OCI-LY3 (cell line): ENCODE results near the gene ZNF318.
A peak's percentile ranks its signal among the peaks of the same experiment; 100 is the strongest.
"Not testable (repeated sequence)": the region's sequence is repeated elsewhere in the genome, so short reads cannot be mapped to it uniquely, and the experiment has no call there.

ENCODE experiments used
- H2AFZ ChIP-seq: fragments of 200-600, 300-600 bp; shearing (Covaris generic); 2 replicates; pipeline ENCODE4 v1.6.0; 2014; ENCODE audit warnings: antibody characterized with exemption, low read depth, low read length
- H3K27ac ChIP-seq: fragments of 200-600, 300-600 bp; sonication (generic); 2 replicates; pipeline ENCODE4 v1.5.1; 2014; ENCODE audit warnings: mild to moderate bottlenecking, low read length, moderate library complexity, mixed read lengths
- H3K27me3 ChIP-seq: fragments of 200-600, 300-600 bp; sonication (generic); 2 replicates; pipeline ENCODE4 v1.6.1; 2014; ENCODE audit warnings: low read depth, low read length, mixed read lengths
- H3K36me3 ChIP-seq: fragments of 200-600, 300-600 bp; sonication (generic); replicated peaks from 2 replicates; pipeline ENCODE3; 2014; ENCODE audit warnings: low read depth, low read length, mixed read lengths
- H3K4me1 ChIP-seq: fragments of 300-600, 200-600 bp; sonication (generic); 2 replicates; pipeline ENCODE4 v1.6.1; 2014; ENCODE audit warnings: low read length, mixed read lengths
- H3K4me2 ChIP-seq: fragments of 200-600, 300-600 bp; sonication (generic); 2 replicates; pipeline ENCODE4 v1.6.1; 2014; ENCODE audit warnings: low read length, mixed read lengths
- H3K4me3 ChIP-seq: fragments of 300-600, 200-600 bp; sonication (generic); 2 replicates; pipeline ENCODE4 v1.5.1; 2014; ENCODE audit warnings: antibody characterized with exemption, mild to moderate bottlenecking, low read length, moderate library complexity
- H3K79me2 ChIP-seq: fragments of 300-600, 200-600 bp; shearing (Covaris generic); 2 replicates; pipeline ENCODE4 v1.6.1; 2014; ENCODE audit warnings: mild to moderate bottlenecking, low read length, mixed read lengths
- H3K9ac ChIP-seq: fragments of 300-600, 200-600 bp; shearing (Covaris generic); 2 replicates; pipeline ENCODE4 v1.6.0; 2014; ENCODE audit warnings: mild to moderate bottlenecking, low read length, moderate library complexity
- H3K9me3 ChIP-seq: fragments of 200-600, 300-600 bp; shearing (Covaris generic); 2 replicates; pipeline ENCODE4 v1.6.1; 2014; ENCODE audit warnings: low read length, mixed read lengths; ENCODE audit not compliant: insufficient read depth
- H4K20me1 ChIP-seq: fragments of 200-600, 300-600 bp; sonication (generic); 2 replicates; pipeline ENCODE4 v1.6.1; 2016; ENCODE audit warnings: low read length, mixed read lengths; ENCODE audit not compliant: insufficient read depth
- EZH2phosphoT487 ChIP-seq: fragments of 200-600 bp; shearing (Covaris generic); IDR thresholded peaks from 2 replicates; pipeline ENCODE4 v1.6.1; 2018; ENCODE audit warnings: antibody characterized with exemption, mixed run types, low read depth
- TF ChIP-seq, protein P1 (sequence below): fragments of 200-600, 300-600 bp; sonication (generic); IDR thresholded peaks from 2 replicates; pipeline ENCODE4 v1.5.1; 2014; ENCODE audit warnings: antibody characterized with exemption, low read length, low read depth

The ZNF318 gene

DNA sequence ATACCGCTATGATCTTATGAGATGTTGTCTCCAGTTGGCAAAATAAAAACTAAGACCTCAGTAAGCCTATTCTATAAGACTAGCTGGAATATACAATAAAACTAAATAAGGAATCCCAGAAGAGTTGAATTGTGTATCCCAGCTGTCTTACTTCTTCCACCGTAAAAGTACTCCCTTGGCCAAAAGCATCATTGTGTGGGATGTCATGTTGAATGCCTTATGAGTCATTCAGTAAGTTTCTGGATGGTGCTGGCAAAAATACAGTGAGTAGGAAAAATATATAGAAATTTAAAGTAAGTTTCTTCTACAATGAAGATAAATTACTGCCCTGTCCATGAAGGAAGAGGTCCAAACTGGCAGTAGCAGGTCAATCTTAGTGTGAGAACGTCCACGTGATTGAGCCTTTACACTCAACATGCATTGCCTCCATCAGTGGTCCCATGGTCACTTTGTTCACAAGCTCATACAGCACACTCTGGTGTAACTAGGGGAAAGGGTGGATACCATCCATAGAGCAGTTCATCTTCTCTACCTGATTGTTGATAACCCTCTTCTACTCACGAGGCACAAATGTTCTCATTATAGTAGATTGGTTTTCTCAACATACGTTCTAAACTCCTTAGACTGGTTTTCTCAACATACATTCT lies 13.7 kb upstream of the ZNF318 start:
- H4K20me1 ChIP-seq, result no peaks in the 10 kb centered on the region
- no peaks in the 10 kb centered on the region for H3K9me3 ChIP-seq
- no peak overlapping the region for H2AFZ ChIP-seq
- no peaks in the 10 kb centered on the region for H3K36me3 ChIP-seq
- peak overlapping the region; percentile 63 for H3K9ac ChIP-seq
- peaks cover 89% of the 10 kb centered on the region for H3K4me1 ChIP-seq
- no peaks in the 10 kb centered on the region for H3K79me2 ChIP-seq
- peak overlapping the region; percentile 91 for H3K27ac ChIP-seq
- peak overlapping the region; percentile 47 for H3K4me3 ChIP-seq
- TF ChIP-seq, protein P1, sequence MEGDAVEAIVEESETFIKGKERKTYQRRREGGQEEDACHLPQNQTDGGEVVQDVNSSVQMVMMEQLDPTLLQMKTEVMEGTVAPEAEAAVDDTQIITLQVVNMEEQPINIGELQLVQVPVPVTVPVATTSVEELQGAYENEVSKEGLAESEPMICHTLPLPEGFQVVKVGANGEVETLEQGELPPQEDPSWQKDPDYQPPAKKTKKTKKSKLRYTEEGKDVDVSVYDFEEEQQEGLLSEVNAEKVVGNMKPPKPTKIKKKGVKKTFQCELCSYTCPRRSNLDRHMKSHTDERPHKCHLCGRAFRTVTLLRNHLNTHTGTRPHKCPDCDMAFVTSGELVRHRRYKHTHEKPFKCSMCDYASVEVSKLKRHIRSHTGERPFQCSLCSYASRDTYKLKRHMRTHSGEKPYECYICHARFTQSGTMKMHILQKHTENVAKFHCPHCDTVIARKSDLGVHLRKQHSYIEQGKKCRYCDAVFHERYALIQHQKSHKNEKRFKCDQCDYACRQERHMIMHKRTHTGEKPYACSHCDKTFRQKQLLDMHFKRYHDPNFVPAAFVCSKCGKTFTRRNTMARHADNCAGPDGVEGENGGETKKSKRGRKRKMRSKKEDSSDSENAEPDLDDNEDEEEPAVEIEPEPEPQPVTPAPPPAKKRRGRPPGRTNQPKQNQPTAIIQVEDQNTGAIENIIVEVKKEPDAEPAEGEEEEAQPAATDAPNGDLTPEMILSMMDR, result no peak
- no peak for TF ChIP-seq EZH2phosphoT487
- H3K4me2 ChIP-seq, result peak overlapping the region; percentile 75
- peaks cover 14% of the 10 kb centered on the region for H3K27me3 ChIP-seq

DNA sequence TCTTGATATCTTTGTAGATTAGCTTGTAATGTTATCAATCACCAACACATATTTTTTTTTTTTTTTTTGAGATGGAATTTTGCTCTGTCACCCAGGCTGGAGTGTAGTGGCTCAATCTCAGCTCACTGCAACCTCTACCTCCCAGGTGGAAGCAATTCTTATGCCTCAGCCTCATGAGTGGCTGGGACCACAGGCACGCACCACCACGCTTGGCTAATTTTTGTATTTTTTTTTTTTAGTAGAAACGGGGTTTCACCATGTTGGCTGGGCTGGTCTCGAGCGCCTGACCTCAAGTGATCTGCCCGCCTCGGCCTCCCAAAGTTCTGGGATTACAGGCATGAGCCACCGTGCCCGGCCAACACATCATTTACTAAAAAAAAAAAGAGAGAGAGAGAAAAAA lies 11.4 kb upstream of the ZNF318 start:
- H3K9ac ChIP-seq, result not testable (repeated sequence)

DNA sequence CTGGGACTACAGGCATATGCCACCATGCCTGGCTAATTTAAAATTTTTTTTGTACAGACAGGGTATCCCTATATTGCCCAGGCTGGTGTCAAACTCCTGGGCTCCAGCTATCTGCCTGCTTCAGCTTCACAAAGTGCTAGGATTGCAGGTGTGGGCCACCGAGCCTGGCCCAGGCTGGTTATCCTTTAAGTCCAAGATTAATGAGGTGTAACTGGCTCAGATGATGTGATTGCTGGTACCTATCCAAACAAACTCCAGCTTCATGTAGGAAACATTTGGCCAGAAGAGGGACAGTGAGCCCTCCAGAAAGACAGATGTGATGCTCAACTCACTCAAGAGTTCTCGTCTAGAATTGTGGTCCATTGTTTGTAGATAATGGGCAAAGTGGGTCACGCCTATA lies 9.2 kb upstream of the ZNF318 start:
- TF ChIP-seq EZH2phosphoT487, result no peak
- TF ChIP-seq, protein P1, result no peak
- no peak overlapping the region for H3K9ac ChIP-seq
- H3K27ac ChIP-seq, result no peak overlapping the region
- no peaks in the 10 kb centered on the region for H4K20me1 ChIP-seq
- no peak overlapping the region for H3K4me3 ChIP-seq
- no peaks in the 10 kb centered on the region for H3K36me3 ChIP-seq
- no peaks in the 10 kb centered on the region for H3K79me2 ChIP-seq
- H3K9me3 ChIP-seq, result no peaks in the 10 kb centered on the region
- H3K27me3 ChIP-seq, result peaks cover 14% of the 10 kb centered on the region
- peaks cover 85% of the 10 kb centered on the region for H3K4me1 ChIP-seq
- H2AFZ ChIP-seq, result no peak overlapping the region
- H3K4me2 ChIP-seq, result no peak overlapping the region

More for the DNA sequence above, 11.4 kb upstream of the ZNF318 start:
- not testable (repeated sequence) for H3K4me2 ChIP-seq, H3K4me3 ChIP-seq, H4K20me1 ChIP-seq, H3K27ac ChIP-seq, H3K79me2 ChIP-seq, H3K9me3 ChIP-seq, H2AFZ ChIP-seq, H3K36me3 ChIP-seq
- Histone ChIP-seq H3K27me3 (peaks cover 14% of the 10 kb centered on the region), H3K4me1 (peaks cover 94% of the 10 kb centered on the region)

DNA sequence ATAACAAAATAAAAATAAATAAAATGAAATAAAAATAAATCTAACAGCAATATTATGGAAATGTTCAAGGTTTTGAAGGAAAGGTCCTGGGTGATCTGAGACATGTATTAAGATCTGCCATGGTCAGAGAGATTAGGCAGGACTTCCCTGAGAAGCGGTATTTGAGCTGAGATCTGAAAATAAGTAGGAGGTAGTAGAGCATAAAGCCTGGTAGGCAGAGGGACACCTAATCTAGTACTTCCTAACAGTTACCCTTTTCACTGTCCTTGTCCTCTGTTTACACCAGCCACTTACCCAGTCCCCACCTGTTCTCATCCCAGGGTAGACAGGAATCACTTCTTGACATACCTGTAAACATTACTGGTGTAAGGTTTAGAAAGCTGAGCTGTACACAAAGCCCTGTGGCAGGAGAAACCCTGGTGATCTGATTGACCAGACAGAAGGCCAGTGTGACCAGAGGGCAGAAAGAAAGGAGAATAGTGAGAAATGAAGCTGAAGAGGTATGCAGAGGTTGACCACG lies 8.3 kb upstream of the ZNF318 start:
- Histone ChIP-seq H4K20me1 (no peaks in the 10 kb centered on the region), H3K4me2 (peak overlapping the region; percentile 6; the same call in 1 of the 2 replicates), H3K9ac (no peak overlapping the region; the same call in 1 of the 2 replicates), H3K79me2 (no peaks in the 10 kb centered on the region), H3K4me1 (peaks cover 77% of the 10 kb centered on the region), H3K4me3 (no peak overlapping the region), H3K36me3 (no peaks in the 10 kb centered on the region), H3K27ac (peak overlapping the region; percentile 3; the same call in 1 of the 2 replicates), H2AFZ (no peak overlapping the region), H3K27me3 (peaks cover 14% of the 10 kb centered on the region), H3K9me3 (no peaks in the 10 kb centered on the region)
- TF ChIP-seq EZH2phosphoT487, result no peak
- TF ChIP-seq, protein P1, result no peak
